GM21825 (cell line): ENCODE data around the gene ACSBG1.

Experiments
- ATAC-seq: cut with Tn5 transposase; IDR thresholded peaks from one replicate; pipeline ENCODE4 v1.9.1; 2021; ENCODE audit warnings: mild to moderate bottlenecking, moderate library complexity; ENCODE audit not compliant: unreplicated experiment

ACSBG1 gene

GRCh38 chr15:78205337-78205736, 29.0 kb downstream of the ACSBG1 start:
- no peak for ATAC-seq

GRCh38 chr15:78204351-78205309, 29.7 kb downstream of the ACSBG1 start:
- ATAC-seq, result no peak

- ATAC-seq, result no peak
These were observed 30.8 kb downstream of the ACSBG1 start for GRCh38 chr15:78203346-78204225.

GRCh38 chr15:78201281-78202190, 32.8 kb downstream of the ACSBG1 start:
- ATAC-seq, result no peak

GRCh38 chr15:78200276-78200930, 34.0 kb downstream of the ACSBG1 start:
- no peak for ATAC-seq

- no peak for ATAC-seq
These were observed 36.7 kb downstream of the ACSBG1 start for GRCh38 chr15:78197632-78198031.

- no peak for ATAC-seq
These were observed 38.6 kb downstream of the ACSBG1 start for GRCh38 chr15:78195735-78196201.

GRCh38 chr15:78194568-78194925, 39.8 kb downstream of the ACSBG1 start:
- no peak for ATAC-seq

GRCh38 chr15:78193731-78194567, 40.4 kb downstream of the ACSBG1 start:
- no peak for ATAC-seq

- ATAC-seq, result no peak
These were observed 41.4 kb downstream of the ACSBG1 start for GRCh38 chr15:78192826-78193594.

- ATAC-seq, result no peak
These were observed 51.5 kb downstream of the ACSBG1 start for GRCh38 chr15:78182821-78183220.

- ATAC-seq, result no peak
These were observed 52.0 kb downstream of the ACSBG1 start for GRCh38 chr15:78182336-78182700.

- no peak for ATAC-seq
These were observed 54.5 kb downstream of the ACSBG1 start for GRCh38 chr15:78179906-78180305.

- no peak for ATAC-seq
These were observed 55.0 kb downstream of the ACSBG1 start for GRCh38 chr15:78179286-78179840.

- no peak for ATAC-seq
These were observed 56.3 kb downstream of the ACSBG1 start for GRCh38 chr15:78178064-78178463.

- ATAC-seq, result no peak
These were observed 56.9 kb downstream of the ACSBG1 start for GRCh38 chr15:78177447-78177873.

- no peak for ATAC-seq
These were observed 59.0 kb downstream of the ACSBG1 start for GRCh38 chr15:78175330-78175729.

- ATAC-seq, result no peak
These were observed 60.0 kb downstream of the ACSBG1 start for GRCh38 chr15:78174401-78174800.
